ENCODE data around the gene SMAD4.

GRCh38 chr18:51029378-51029693 lies 677 bp upstream of the SMAD4 start:
- TF ChIP-seq POLR2AphosphoS5 (IDR thresholded peaks at IDR 0.05; ENCODE audit: low read depth, low read length) = no peak
- no peak for TF ChIP-seq POLR2A (IDR thresholded peaks at IDR 0.05; ENCODE audit: low read depth, low read length)
- TF ChIP-seq TAF1 (IDR thresholded peaks at IDR 0.05; ENCODE audit: borderline replicate concordance, low read depth, low read length) = no peak
